GM12878 (cell line): ENCODE results near the gene RERE. TPM values are rescaled to one million over a fixed set of nuclear protein-coding genes. Genes with fewer than 3 reads are reported as not detected.
A peak's percentile ranks its signal among the peaks of the same experiment; 100 is the strongest.

ENCODE experiments used
- ATAC-seq: fragments of 200-7000 bp; cut with Tn5 transposase; 3 replicates; pipeline ENCODE4 v1.9.1; 2020; ENCODE audit warnings: mild to moderate bottlenecking, moderate library complexity
- BruUV-seq: library from RNA; stranded (reverse); fragments of 400-500 nt; replicated peaks from 2 replicates; lab custom pipeline; 2021; lab: Mats Ljungman, UMichigan
- CTCF ChIA-PET: fragments of 300-600 bp; sonication (Branson Sonifier 250); formaldehyde crosslinking; extraction: SDS; loops from one replicate; lab custom pipeline; 2021; ENCODE audit warnings: inconsistent platforms; lab: Yijun Ruan, JAX
- POLR2A ChIA-PET: fragments of 350-600 bp; formaldehyde crosslinking; extraction: SDS; loops from one replicate; lab custom pipeline; 2021; ENCODE audit warnings: inconsistent platforms; lab: Charles Lee
- RAD21 ChIA-PET: fragments of 300-600 bp; sonication (Branson Sonifier 250); formaldehyde crosslinking; loops from one replicate; lab custom pipeline; 2023; ENCODE audit warnings: antibody characterized with exemption; ENCODE audit not compliant: unreplicated experiment; lab: Charles Lee
- SMC1A ChIA-PET: fragments of 300-600 bp; sonication (Branson Sonifier 250); formaldehyde crosslinking; loops from one replicate; lab custom pipeline; 2023; ENCODE audit not compliant: unreplicated experiment, uncharacterized antibody; lab: Charles Lee
- DNase-seq: peaks from one replicate; pipeline ENCODE4 v3.0.0-alpha.2; 2011; ENCODE audit warnings: low read depth, low spot score
- FAIRE-seq: peaks from 3 replicates; lab custom pipeline; 2011; peaks lifted over from hg19 to GRCh38; lab: Jason Lieb, UNC
- H2AFZ ChIP-seq: 2 replicates; pipeline ENCODE4 v1.6.0; 2011; ENCODE audit warnings: low read depth, low read length, control low read depth; ENCODE audit not compliant: control insufficient read depth
- H3K27ac ChIP-seq: 2 replicates; pipeline ENCODE4 v1.5.1; 2011; ENCODE audit warnings: control low read depth; ENCODE audit not compliant: control insufficient read depth, insufficient read depth
- H3K27me3 ChIP-seq, 2 experiments: replicated peaks in 1 of 2; 2 replicates each; pipeline versions ENCODE4 v1.6.0 to v1.6.1; 2011; ENCODE audit warnings: low read length in 1 of 2; ENCODE audit not compliant: control insufficient read depth in 2 of 2, insufficient read depth in 2 of 2
- H3K36me3 ChIP-seq, 2 experiments: 2 replicates each; pipeline ENCODE4 v1.5.1; 2011; ENCODE audit warnings: low read length in 1 of 2; ENCODE audit not compliant: control insufficient read depth in 2 of 2, insufficient read depth in 2 of 2
- H3K4me1 ChIP-seq: 2 replicates; pipeline ENCODE4 v1.6.1; 2011; ENCODE audit warnings: mild to moderate bottlenecking, low read length, moderate library complexity, mixed read lengths; ENCODE audit not compliant: control insufficient read depth, insufficient read depth
- H3K4me2 ChIP-seq: 2 replicates; pipeline ENCODE4 v1.6.0; 2011; ENCODE audit warnings: control low read depth; ENCODE audit not compliant: control insufficient read depth, insufficient read depth
- H3K4me3 ChIP-seq: fragments of 200-600 bp; sonication (generic); 2 replicates; pipeline ENCODE4 v1.5.1; 2016
- H3K79me2 ChIP-seq: 2 replicates; pipeline ENCODE4 v1.6.0; 2011; ENCODE audit warnings: low read length; ENCODE audit not compliant: control insufficient read depth, insufficient read depth
- H3K9ac ChIP-seq: 2 replicates; pipeline ENCODE4 v1.8.0; 2011; ENCODE audit warnings: low read length, control low read depth, mixed read lengths; ENCODE audit not compliant: control insufficient read depth, insufficient read depth
- H3K9me3 ChIP-seq: replicated peaks from 3 replicates; pipeline ENCODE4 v1.5.1; 2011; ENCODE audit warnings: mild to moderate bottlenecking, low read length; ENCODE audit not compliant: control insufficient read depth, insufficient read depth
- H4K20me1 ChIP-seq: 2 replicates; pipeline ENCODE4 v1.6.0; 2011; ENCODE audit not compliant: control insufficient read depth, insufficient read depth
- FOS ChIP-seq: IDR thresholded peaks from 3 replicates; pipeline ENCODE4 v1.6.1; 2011; ENCODE audit warnings: borderline replicate concordance; ENCODE audit not compliant: insufficient read length; ENCODE audit errors: extremely low read depth
- IRF3 ChIP-seq: fragments of 450-650 bp; IDR thresholded peaks from 2 replicates; pipeline ENCODE4 v1.6.1; 2014; ENCODE audit warnings: mild to moderate bottlenecking
- RAD51 ChIP-seq: fragments of 450-650 bp; IDR thresholded peaks from 2 replicates; pipeline ENCODE4 v1.6.1; 2016; ENCODE audit warnings: moderate library complexity, mild to moderate bottlenecking, inconsistent platforms
- SMAD1 ChIP-seq: fragments of 450-650 bp; IDR thresholded peaks from 2 replicates; pipeline ENCODE4 v1.6.1; 2018; ENCODE audit warnings: mild to moderate bottlenecking, low read depth; ENCODE audit not compliant: partially characterized antibody
- SREBF2 ChIP-seq: IDR thresholded peaks from 2 replicates; pipeline ENCODE4 v1.6.1; 2012; ENCODE audit warnings: mild to moderate bottlenecking, low read length
- WGBS: methylation state at CpG from one replicate; pipeline ENCODE4 v1.1.6; 2016; ENCODE audit warnings: low lambda C conversion rate; ENCODE audit not compliant: insufficient replicate concordance, insufficient coverage; ENCODE audit errors: missing lambda C conversion rate; 5-methylcytosine and 5-hydroxymethylcytosine counted together
- in situ Hi-C: fragments of 300-500 bp; cut with MboI; formaldehyde crosslinking; loops from 9 replicates; pipeline ENCODE4 v1.14.3; 2018; ENCODE audit warnings: mixed read lengths
- intact Hi-C: fragments of 100-400 bp; cut with micrococcal nuclease; formaldehyde crosslinking; loops from one replicate; pipeline ENCODE4 v1.14.2; 2022; ENCODE audit not compliant: unreplicated experiment
- polyA plus RNA-seq, 11 experiments: library from polyadenylated mRNA; depleted of rRNA in 4 of 11; unstranded in 6 of 11; stranded (reverse) in 5 of 11; fragments of >200 nt; fragmentation: Nextera tagmentation in 4 of 11; fragmentation: Illumina TruSeq in 1 of 11; extraction: Ambion mirVana in 4 of 11; extraction: Trizol in 1 of 11; gene quantifications; 1 replicate in 1 of 11; 2 replicates in 10 of 11; pipeline versions ENCODE4 v1.2.1 to v1.2.3, GENCODE V29; 2011 to 2016; ENCODE audit warnings: inconsistent platforms in 2 of 11, missing spikeins in 2 of 11, low read depth in 1 of 11
- total RNA-seq, 4 experiments: library from RNA; depleted of rRNA in 3 of 4; stranded (reverse); fragments of >200 nt in 3 of 4; fragmentation: Illumina TruSeq in 1 of 4; extraction: Trizol in 1 of 4; gene quantifications; 2 replicates each; pipeline versions ENCODE4 v1.2.1 to v1.2.3, GENCODE V29; 2013 to 2021
- TF ChIP-seq, protein P1 (sequence below): fragments of 450-650 bp; formaldehyde crosslinking; IDR thresholded peaks from 2 replicates; pipeline ENCODE4 v1.4.0; 2020; ENCODE audit warnings: mild to moderate bottlenecking, moderate library complexity
- TF ChIP-seq, protein P2 (sequence below): IDR thresholded peaks from 2 replicates; pipeline ENCODE4 v1.6.1; 2011; ENCODE audit warnings: mild to moderate bottlenecking, low read depth, low read length, moderate library complexity; ENCODE audit not compliant: insufficient replicate concordance
- TF ChIP-seq, protein P3 (sequence below): IDR thresholded peaks from 2 replicates; pipeline ENCODE4 v1.6.1; 2012; ENCODE audit warnings: mild to moderate bottlenecking, low read depth, low read length

Gene RERE
- total and polyA plus RNA-seq, 10 of the 15 experiments (the other 5 are each of a cell fraction or from before 2014, with no cell fraction given) = 5.2 to 60.5 (median 20.2) TPM

GRCh38 chr1:8404460-8405370 lies 412.7 kb downstream of the RERE start (continued):
- TF ChIP-seq, protein P1, sequence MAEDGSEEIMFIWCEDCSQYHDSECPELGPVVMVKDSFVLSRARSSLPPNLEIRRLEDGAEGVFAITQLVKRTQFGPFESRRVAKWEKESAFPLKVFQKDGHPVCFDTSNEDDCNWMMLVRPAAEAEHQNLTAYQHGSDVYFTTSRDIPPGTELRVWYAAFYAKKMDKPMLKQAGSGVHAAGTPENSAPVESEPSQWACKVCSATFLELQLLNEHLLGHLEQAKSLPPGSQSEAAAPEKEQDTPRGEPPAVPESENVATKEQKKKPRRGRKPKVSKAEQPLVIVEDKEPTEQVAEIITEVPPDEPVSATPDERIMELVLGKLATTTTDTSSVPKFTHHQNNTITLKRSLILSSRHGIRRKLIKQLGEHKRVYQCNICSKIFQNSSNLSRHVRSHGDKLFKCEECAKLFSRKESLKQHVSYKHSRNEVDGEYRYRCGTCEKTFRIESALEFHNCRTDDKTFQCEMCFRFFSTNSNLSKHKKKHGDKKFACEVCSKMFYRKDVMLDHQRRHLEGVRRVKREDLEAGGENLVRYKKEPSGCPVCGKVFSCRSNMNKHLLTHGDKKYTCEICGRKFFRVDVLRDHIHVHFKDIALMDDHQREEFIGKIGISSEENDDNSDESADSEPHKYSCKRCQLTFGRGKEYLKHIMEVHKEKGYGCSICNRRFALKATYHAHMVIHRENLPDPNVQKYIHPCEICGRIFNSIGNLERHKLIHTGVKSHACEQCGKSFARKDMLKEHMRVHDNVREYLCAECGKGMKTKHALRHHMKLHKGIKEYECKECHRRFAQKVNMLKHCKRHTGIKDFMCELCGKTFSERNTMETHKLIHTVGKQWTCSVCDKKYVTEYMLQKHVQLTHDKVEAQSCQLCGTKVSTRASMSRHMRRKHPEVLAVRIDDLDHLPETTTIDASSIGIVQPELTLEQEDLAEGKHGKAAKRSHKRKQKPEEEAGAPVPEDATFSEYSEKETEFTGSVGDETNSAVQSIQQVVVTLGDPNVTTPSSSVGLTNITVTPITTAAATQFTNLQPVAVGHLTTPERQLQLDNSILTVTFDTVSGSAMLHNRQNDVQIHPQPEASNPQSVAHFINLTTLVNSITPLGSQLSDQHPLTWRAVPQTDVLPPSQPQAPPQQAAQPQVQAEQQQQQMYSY (CRISPR knock-in tag) = no peak
- TF ChIP-seq RAD51 = no peak

GRCh38 chr1:8402109-8402710 lies 415.2 kb downstream of the RERE start:
- Histone ChIP-seq H3K27ac (no peak overlapping the region), H2AFZ (no peak overlapping the region), H3K4me1 (peaks cover 20% of the 10 kb centered on the region), H4K20me1 (no peaks in the 10 kb centered on the region; the same call in 1 of the 2 replicates), H3K4me2 (no peak overlapping the region), H3K9me3 (no peaks in the 10 kb centered on the region; the same call in 1 of the 3 replicates), H3K27me3 (no peaks in the 10 kb centered on the region), H3K36me3 (peaks cover 2 to 3% of the 10 kb centered on the region in 2 experiments; a peak in 2 of 4 replicates), H3K79me2 (no peaks in the 10 kb centered on the region; the same call in 1 of the 2 replicates), H3K9ac (no peak overlapping the region), H3K4me3 (no peak overlapping the region)
- in situ Hi-C loops = no loop called here
- ATAC-seq (no peak), FAIRE-seq (no peak), DNase-seq (no peak)
- intact Hi-C loops = no loop called here
- BruUV-seq = TSS peak; percentile 26
- ChIA-PET CTCF (interaction anchor here (0.7 to 1.0 kb wide), 3 partner anchors 10 to 419 kb away, joined by 3 to 4 read pairs (median 3); no protein-coding TSS in a partner anchor), RAD21 (interaction anchor here (0.6 to 1.0 kb wide), 2 partner anchors 18 to 39 kb away, joined by 3 to 5 read pairs; no protein-coding TSS in a partner anchor), POLR2A (no interaction called here), SMC1A (interaction anchor here (0.9 kb wide), 1 partner anchor 20 kb away, joined by 3 read pairs; no protein-coding TSS in a partner anchor)
- WGBS = 98% methylated on average over 13 of the region's 13 CpGs
- TF ChIP-seq, protein P2, sequence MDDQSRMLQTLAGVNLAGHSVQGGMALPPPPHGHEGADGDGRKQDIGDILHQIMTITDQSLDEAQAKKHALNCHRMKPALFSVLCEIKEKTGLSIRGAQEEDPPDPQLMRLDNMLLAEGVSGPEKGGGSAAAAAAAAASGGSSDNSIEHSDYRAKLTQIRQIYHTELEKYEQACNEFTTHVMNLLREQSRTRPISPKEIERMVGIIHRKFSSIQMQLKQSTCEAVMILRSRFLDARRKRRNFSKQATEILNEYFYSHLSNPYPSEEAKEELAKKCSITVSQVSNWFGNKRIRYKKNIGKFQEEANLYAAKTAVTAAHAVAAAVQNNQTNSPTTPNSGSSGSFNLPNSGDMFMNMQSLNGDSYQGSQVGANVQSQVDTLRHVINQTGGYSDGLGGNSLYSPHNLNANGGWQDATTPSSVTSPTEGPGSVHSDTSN = no peak
- TF ChIP-seq, protein P3, sequence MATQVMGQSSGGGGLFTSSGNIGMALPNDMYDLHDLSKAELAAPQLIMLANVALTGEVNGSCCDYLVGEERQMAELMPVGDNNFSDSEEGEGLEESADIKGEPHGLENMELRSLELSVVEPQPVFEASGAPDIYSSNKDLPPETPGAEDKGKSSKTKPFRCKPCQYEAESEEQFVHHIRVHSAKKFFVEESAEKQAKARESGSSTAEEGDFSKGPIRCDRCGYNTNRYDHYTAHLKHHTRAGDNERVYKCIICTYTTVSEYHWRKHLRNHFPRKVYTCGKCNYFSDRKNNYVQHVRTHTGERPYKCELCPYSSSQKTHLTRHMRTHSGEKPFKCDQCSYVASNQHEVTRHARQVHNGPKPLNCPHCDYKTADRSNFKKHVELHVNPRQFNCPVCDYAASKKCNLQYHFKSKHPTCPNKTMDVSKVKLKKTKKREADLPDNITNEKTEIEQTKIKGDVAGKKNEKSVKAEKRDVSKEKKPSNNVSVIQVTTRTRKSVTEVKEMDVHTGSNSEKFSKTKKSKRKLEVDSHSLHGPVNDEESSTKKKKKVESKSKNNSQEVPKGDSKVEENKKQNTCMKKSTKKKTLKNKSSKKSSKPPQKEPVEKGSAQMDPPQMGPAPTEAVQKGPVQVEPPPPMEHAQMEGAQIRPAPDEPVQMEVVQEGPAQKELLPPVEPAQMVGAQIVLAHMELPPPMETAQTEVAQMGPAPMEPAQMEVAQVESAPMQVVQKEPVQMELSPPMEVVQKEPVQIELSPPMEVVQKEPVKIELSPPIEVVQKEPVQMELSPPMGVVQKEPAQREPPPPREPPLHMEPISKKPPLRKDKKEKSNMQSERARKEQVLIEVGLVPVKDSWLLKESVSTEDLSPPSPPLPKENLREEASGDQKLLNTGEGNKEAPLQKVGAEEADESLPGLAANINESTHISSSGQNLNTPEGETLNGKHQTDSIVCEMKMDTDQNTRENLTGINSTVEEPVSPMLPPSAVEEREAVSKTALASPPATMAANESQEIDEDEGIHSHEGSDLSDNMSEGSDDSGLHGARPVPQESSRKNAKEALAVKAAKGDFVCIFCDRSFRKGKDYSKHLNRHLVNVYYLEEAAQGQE = no peak
- TF ChIP-seq FOS (no peak), IRF3 (no peak), SMAD1 (no peak), SREBF2 (no peak)
